ENCODE results near the gene NECAB2. TPM values are rescaled to one million over a fixed set of nuclear protein-coding genes. Genes with fewer than 3 reads are reported as not detected.

The NECAB2 gene
- polyA plus RNA-seq, 1 donor from 2014 or later: 12.5 TPM

- H2AFZ ChIP-seq (ENCODE audit: low read depth, low read length): no peak overlapping the region
- no peaks in the 10 kb centered on the region for H3K9me2 ChIP-seq (ENCODE audit: insufficient read depth, low read length)
- no peaks in the 10 kb centered on the region for H4K20me1 ChIP-seq (ENCODE audit: insufficient read depth)
- no peak overlapping the region for H3K27ac ChIP-seq (ENCODE audit: low read length)
- H3F3A ChIP-seq (ENCODE audit: insufficient read depth, low read length, poor library complexity, severe bottlenecking): no peaks in the 10 kb centered on the region
- H3K9me3 ChIP-seq (ENCODE audit: low read length): no peaks in the 10 kb centered on the region
- no peak overlapping the region for H3K4me2 ChIP-seq (ENCODE audit: low read length)
- H3K36me3 ChIP-seq (ENCODE audit: insufficient read depth, low read length): no peaks in the 10 kb centered on the region
- no peak for TF ChIP-seq CTCF (IDR thresholded peaks at IDR 0.05; ENCODE audit: poor library complexity, severe bottlenecking)
- no peak for TF ChIP-seq MXI1 (conservative IDR thresholded peaks at IDR 0.05; ENCODE audit: poor library complexity, severe bottlenecking)
- no peak for TF ChIP-seq SMC3 (conservative IDR thresholded peaks at IDR 0.05; ENCODE audit: poor library complexity)
- TF ChIP-seq EP300 (conservative IDR thresholded peaks at IDR 0.05; ENCODE audit: poor library complexity, severe bottlenecking): no peak
- no peak for TF ChIP-seq RAD21 (conservative IDR thresholded peaks at IDR 0.05)
- TF ChIP-seq EZH2 (IDR thresholded peaks at IDR 0.05; ENCODE audit: borderline replicate concordance, insufficient read depth, low read length, poor library complexity, severe bottlenecking): no peak
- TF ChIP-seq POLR2AphosphoS5 (IDR thresholded peaks at IDR 0.05): no peak
- TF ChIP-seq REST (IDR thresholded peaks at IDR 0.05; ENCODE audit: borderline replicate concordance): no peak
- TF ChIP-seq TAF1 (IDR thresholded peaks at IDR 0.05; ENCODE audit: low read depth): no peak
- H3K4me3 ChIP-seq (ENCODE audit: low read length): no peak overlapping the region
- H3K27me3 ChIP-seq (ENCODE audit: insufficient read depth, low read depth, low read length): no peaks in the 10 kb centered on the region
- no peak overlapping the region for H3K9ac ChIP-seq (ENCODE audit: low read length)
- no peaks in the 10 kb centered on the region for H3K79me2 ChIP-seq (replicated peaks; ENCODE audit: insufficient read depth, low read length)
Observed at GRCh38 chr16:83937267-83937666, 30.8 kb upstream of the NECAB2 start.

GRCh38 chr16:83937922-83938885 is 29.8 kb upstream of the NECAB2 start:
- Histone ChIP-seq H4K20me1 (ENCODE audit: insufficient read depth) (no peaks in the 10 kb centered on the region), H3K4me2 (ENCODE audit: low read length) (no peak overlapping the region), H3K79me2 (replicated peaks; ENCODE audit: insufficient read depth, low read length) (no peaks in the 10 kb centered on the region), H3K9ac (ENCODE audit: low read length) (no peak overlapping the region), H3K27ac (ENCODE audit: low read length) (no peak overlapping the region), H3K9me3 (ENCODE audit: low read length) (no peaks in the 10 kb centered on the region), H2AFZ (ENCODE audit: low read depth, low read length) (no peak overlapping the region), H3K36me3 (ENCODE audit: insufficient read depth, low read length) (no peaks in the 10 kb centered on the region), H3K27me3 (ENCODE audit: insufficient read depth, low read depth, low read length) (no peaks in the 10 kb centered on the region), H3K9me2 (ENCODE audit: insufficient read depth, low read length) (no peaks in the 10 kb centered on the region), H3F3A (ENCODE audit: insufficient read depth, low read length, poor library complexity, severe bottlenecking) (no peaks in the 10 kb centered on the region), H3K4me3 (ENCODE audit: low read length) (no peak overlapping the region)
- TF ChIP-seq CTCF (IDR thresholded peaks at IDR 0.05; ENCODE audit: poor library complexity, severe bottlenecking) (no peak), SMC3 (conservative IDR thresholded peaks at IDR 0.05; ENCODE audit: poor library complexity) (no peak), REST (IDR thresholded peaks at IDR 0.05; ENCODE audit: borderline replicate concordance) (no peak), RAD21 (conservative IDR thresholded peaks at IDR 0.05) (no peak), EP300 (conservative IDR thresholded peaks at IDR 0.05; ENCODE audit: poor library complexity, severe bottlenecking) (no peak), EZH2 (IDR thresholded peaks at IDR 0.05; ENCODE audit: borderline replicate concordance, insufficient read depth, low read length, poor library complexity, severe bottlenecking) (no peak), TAF1 (IDR thresholded peaks at IDR 0.05; ENCODE audit: low read depth) (no peak)

All from neural cell (in vitro differentiated cells).